Urothelium cell line (cell line): ENCODE data around the gene FXYD5.

ENCODE experiments used
- DNase-seq: peaks from one replicate; pipeline ENCODE4 v3.0.0; 2011; ENCODE audit warnings: low spot score, mixed read lengths
- FAIRE-seq: peaks from 2 replicates; lab custom pipeline; 2011; peaks lifted over from hg19 to GRCh38; lab: Jason Lieb, UNC

FXYD5 gene

GRCh38 chr19:35154525-35155406, at the start of gene FXYD5:
Gene FXYD5 (plus strand): TSS chr19:35154735. CDS start chr19:35155551, 816 bp downstream.
- DNase-seq (peak; percentile 84), FAIRE-seq (no peak)

- DNase-seq (no peak), FAIRE-seq (no peak)
Observed at GRCh38 chr19:35105047-35105410, 49.5 kb upstream of the FXYD5 start.

GRCh38 chr19:35105411-35106290, 48.9 kb upstream of the FXYD5 start:
- DNase-seq (no peak), FAIRE-seq (peak; percentile 99)

GRCh38 chr19:35106291-35106583, 48.3 kb upstream of the FXYD5 start:
- DNase-seq (no peak), FAIRE-seq (no peak)

GRCh38 chr19:35106898-35107541, 47.5 kb upstream of the FXYD5 start:
- FAIRE-seq (no peak), DNase-seq (no peak)

- DNase-seq (peak; percentile 79), FAIRE-seq (no peak)
Observed at GRCh38 chr19:35107545-35107944, 47.0 kb upstream of the FXYD5 start.

- no peak for DNase-seq
- no peak for FAIRE-seq
Observed at GRCh38 chr19:35108730-35109129, 45.8 kb upstream of the FXYD5 start.

- peak; percentile 85 for DNase-seq
- FAIRE-seq = peak; percentile 48
Observed at GRCh38 chr19:35109395-35110112, 45.0 kb upstream of the FXYD5 start.

- DNase-seq (no peak), FAIRE-seq (no peak)
Observed at GRCh38 chr19:35110974-35111373, 43.6 kb upstream of the FXYD5 start.

- no peak for FAIRE-seq
- no peak for DNase-seq
Observed at GRCh38 chr19:35112995-35113688, 41.4 kb upstream of the FXYD5 start.

GRCh38 chr19:35114353-35115176, 40.0 kb upstream of the FXYD5 start:
- DNase-seq (peak; percentile 81), FAIRE-seq (no peak)

- no peak for FAIRE-seq
- DNase-seq = no peak
Observed at GRCh38 chr19:35115177-35115951, 39.2 kb upstream of the FXYD5 start, which contains the start of gene FXYD3. Gene FXYD3 (plus strand): TSS chr19:35115823. CDS start chr19:35119377, 3,554 bp downstream.

- DNase-seq = no peak
- peak; percentile 17 for FAIRE-seq
Observed at GRCh38 chr19:35116072-35116801, 38.3 kb upstream of the FXYD5 start.

- FAIRE-seq = no peak
- DNase-seq = no peak
Observed at GRCh38 chr19:35117116-35117515, 37.4 kb upstream of the FXYD5 start.

GRCh38 chr19:35117799-35118198, 36.7 kb upstream of the FXYD5 start:
- FAIRE-seq = no peak

GRCh38 chr19:35118268-35119020, 36.1 kb upstream of the FXYD5 start:
- DNase-seq = no peak
- peak; percentile 44 for FAIRE-seq

More at GRCh38 chr19:35117799-35118198, 36.7 kb upstream of the FXYD5 start:
- DNase-seq = no peak

- no peak for FAIRE-seq
- DNase-seq = no peak
Observed at GRCh38 chr19:35119091-35119490, 35.4 kb upstream of the FXYD5 start.
